PFSK-1 (cell line): ENCODE results near the gene TGFB1.

Source experiments
- FOXP2 ChIP-seq: optimal IDR thresholded peaks from 2 replicates; pipeline ENCODE3; 2011; ENCODE audit warnings: borderline replicate concordance, control low read depth, inconsistent platforms; ENCODE audit not compliant: insufficient read depth; ENCODE audit errors: extremely low read length, extremely low read depth
- POLR2AphosphoS5 ChIP-seq: IDR thresholded peaks from 2 replicates; pipeline ENCODE4 v1.6.1; 2012; ENCODE audit warnings: low read depth, mild to moderate bottlenecking, control low read depth, low read length, moderate library complexity
- SIN3A ChIP-seq: IDR thresholded peaks from 2 replicates; pipeline ENCODE4 v1.6.1; 2012; ENCODE audit warnings: mild to moderate bottlenecking, low read length, moderate library complexity, borderline replicate concordance; ENCODE audit not compliant: insufficient read depth
- TAF1 ChIP-seq: IDR thresholded peaks from 2 replicates; pipeline ENCODE4 v1.6.1; 2012; ENCODE audit warnings: low read length, control low read depth, borderline replicate concordance; ENCODE audit not compliant: insufficient read depth
- TF ChIP-seq, protein P1 (sequence below), 2 experiments: IDR thresholded peaks; 2 replicates each; pipeline versions ENCODE4 v1.6.1 to v1.8.0; 2011 to 2012; ENCODE audit warnings: low read depth in 2 of 2, low read length in 2 of 2, control low read depth in 1 of 2, inconsistent platforms in 1 of 2, mild to moderate bottlenecking in 1 of 2, moderate library complexity in 1 of 2; ENCODE audit not compliant: insufficient read depth in 1 of 2

The TGFB1 gene

DNA sequence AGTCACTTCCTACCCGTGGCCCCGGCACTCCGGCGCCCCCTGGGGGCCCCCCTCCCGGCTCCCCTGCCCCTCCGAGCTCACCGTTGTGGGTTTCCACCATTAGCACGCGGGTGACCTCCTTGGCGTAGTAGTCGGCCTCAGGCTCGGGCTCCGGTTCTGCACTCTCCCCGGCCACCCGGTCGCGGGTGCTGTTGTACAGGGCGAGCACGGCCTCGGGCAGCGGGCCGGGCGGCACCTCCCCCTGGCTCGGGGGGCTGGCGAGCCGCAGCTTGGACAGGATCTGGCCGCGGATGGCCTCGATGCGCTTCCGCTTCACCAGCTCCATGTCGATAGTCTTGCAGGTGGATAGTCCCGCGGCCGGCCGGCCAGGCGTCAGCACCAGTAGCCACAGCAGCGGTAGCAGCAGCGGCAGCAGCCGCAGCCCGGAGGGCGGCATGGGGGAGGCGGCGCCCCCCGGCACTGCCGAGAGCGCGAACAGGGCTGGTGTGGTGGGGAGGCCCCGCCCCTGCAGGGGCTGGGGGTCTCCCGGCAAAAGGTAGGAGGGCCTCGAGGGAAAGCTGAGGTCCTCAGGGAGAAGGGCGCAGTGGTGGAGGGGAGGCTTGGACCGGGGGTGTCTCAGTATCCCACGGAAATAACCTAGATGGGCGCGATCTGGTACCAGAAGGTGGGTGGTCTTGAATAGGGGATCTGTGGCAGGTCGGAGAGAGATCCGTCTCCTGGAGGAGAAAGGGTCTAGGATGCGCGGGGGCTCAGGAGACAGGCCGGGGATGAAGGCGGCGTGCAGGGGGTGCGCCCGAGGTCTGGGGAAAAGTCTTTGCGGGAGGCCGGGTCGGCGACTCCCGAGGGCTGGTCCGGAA lies 885 bp downstream of the TGFB1 start:
- TF ChIP-seq TAF1 (peak; percentile 44; the same call in 1 of the 2 replicates), POLR2AphosphoS5 (no peak), SIN3A (peak; percentile 39; the same call in 1 of the 2 replicates), FOXP2 (peak; percentile 38)
- TF ChIP-seq, protein P1, sequence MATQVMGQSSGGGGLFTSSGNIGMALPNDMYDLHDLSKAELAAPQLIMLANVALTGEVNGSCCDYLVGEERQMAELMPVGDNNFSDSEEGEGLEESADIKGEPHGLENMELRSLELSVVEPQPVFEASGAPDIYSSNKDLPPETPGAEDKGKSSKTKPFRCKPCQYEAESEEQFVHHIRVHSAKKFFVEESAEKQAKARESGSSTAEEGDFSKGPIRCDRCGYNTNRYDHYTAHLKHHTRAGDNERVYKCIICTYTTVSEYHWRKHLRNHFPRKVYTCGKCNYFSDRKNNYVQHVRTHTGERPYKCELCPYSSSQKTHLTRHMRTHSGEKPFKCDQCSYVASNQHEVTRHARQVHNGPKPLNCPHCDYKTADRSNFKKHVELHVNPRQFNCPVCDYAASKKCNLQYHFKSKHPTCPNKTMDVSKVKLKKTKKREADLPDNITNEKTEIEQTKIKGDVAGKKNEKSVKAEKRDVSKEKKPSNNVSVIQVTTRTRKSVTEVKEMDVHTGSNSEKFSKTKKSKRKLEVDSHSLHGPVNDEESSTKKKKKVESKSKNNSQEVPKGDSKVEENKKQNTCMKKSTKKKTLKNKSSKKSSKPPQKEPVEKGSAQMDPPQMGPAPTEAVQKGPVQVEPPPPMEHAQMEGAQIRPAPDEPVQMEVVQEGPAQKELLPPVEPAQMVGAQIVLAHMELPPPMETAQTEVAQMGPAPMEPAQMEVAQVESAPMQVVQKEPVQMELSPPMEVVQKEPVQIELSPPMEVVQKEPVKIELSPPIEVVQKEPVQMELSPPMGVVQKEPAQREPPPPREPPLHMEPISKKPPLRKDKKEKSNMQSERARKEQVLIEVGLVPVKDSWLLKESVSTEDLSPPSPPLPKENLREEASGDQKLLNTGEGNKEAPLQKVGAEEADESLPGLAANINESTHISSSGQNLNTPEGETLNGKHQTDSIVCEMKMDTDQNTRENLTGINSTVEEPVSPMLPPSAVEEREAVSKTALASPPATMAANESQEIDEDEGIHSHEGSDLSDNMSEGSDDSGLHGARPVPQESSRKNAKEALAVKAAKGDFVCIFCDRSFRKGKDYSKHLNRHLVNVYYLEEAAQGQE (IDR thresholded peaks at IDR 0.05; ENCODE audit: insufficient read depth in 1 of 2, low read depth in 2 of 2, low read length in 2 of 2), result no peak

GRCh38 chr19:41352279-41352608 lies 1.5 kb downstream of the TGFB1 start:
- TF ChIP-seq, protein P1 (IDR thresholded peaks at IDR 0.05; ENCODE audit: insufficient read depth in 1 of 2, low read depth in 2 of 2, low read length in 2 of 2), result no peak

GRCh38 chr19:41351339-41352245 lies 2.1 kb downstream of the TGFB1 start:
- TF ChIP-seq, protein P1 (IDR thresholded peaks at IDR 0.05; ENCODE audit: insufficient read depth in 1 of 2, low read depth in 2 of 2, low read length in 2 of 2), result 0 out of 4 replicates have a peak, but pooled peaks of 1 of the 2 experiments have one; percentile 9
- TF ChIP-seq TAF1, result 0 out of 2 replicates have a peak, but pooled peaks have one; percentile 29
- peak; percentile 60; the same call in 1 of the 2 replicates for TF ChIP-seq SIN3A
- TF ChIP-seq POLR2AphosphoS5, result peak; percentile 43
- TF ChIP-seq FOXP2, result no peak

- TF ChIP-seq POLR2AphosphoS5 (no peak), SIN3A (no peak; the same call in 1 of the 2 replicates), FOXP2 (no peak)
Measured at GRCh38 chr19:41350735-41351338, 2.9 kb downstream of the TGFB1 start.

DNA sequence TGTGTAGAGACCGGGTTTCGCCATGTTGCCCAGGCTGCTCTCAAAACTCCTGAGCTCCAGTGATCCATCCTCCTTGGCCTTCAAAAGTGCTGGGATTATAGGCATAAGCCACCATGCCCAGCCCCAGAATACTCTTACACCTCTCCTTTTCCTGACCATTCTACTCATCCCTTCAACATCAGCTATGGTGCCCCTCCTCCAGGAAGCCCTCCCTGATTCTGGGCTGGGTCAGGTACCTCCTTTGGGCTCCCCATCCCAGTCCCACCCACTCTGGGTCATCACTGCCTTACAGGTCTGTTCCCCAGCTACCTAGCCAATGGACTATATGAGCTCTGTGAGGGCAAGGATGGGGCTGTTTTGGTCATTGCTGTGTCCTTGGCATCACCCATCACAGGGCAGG lies 9.6 kb downstream of the TGFB1 start:
- TF ChIP-seq, protein P1 (IDR thresholded peaks at IDR 0.05; ENCODE audit: insufficient read depth in 1 of 2, low read depth in 2 of 2, low read length in 2 of 2), result no peak
- no peak for TF ChIP-seq SIN3A
- no peak for TF ChIP-seq POLR2AphosphoS5
- TF ChIP-seq FOXP2, result no peak
- no peak for TF ChIP-seq TAF1
